Liver (tissue), 9 donors: ENCODE data around the gene RPUSD4. TPM values are rescaled to one million over a fixed set of nuclear protein-coding genes. Genes with fewer than 3 reads are reported as not detected.

ENCODE experiments used
- DNase-seq: peaks from one replicate; pipeline ENCODE4 v3.0.0-alpha.2; 2017; ENCODE audit warnings: low spot score
- H3K27ac ChIP-seq, 2 donors: one replicate each; pipeline ENCODE4 v1.7.0; 2013; ENCODE audit warnings: inconsistent platforms in 2 of 2, low read length in 2 of 2, control low read depth in 1 of 2, low read depth in 1 of 2, mild to moderate bottlenecking in 1 of 2
- H3K27me3 ChIP-seq, 4 donors: one replicate each; pipeline versions ENCODE4 v1.6.1 to v1.7.0; 2013; ENCODE audit warnings: low read length in 3 of 4, inconsistent platforms in 1 of 4, mild to moderate bottlenecking in 1 of 4, moderate library complexity in 1 of 4; ENCODE audit not compliant: control insufficient read depth in 4 of 4, insufficient read depth in 4 of 4
- H3K36me3 ChIP-seq, 4 donors: one replicate each; pipeline versions ENCODE4 v1.6.1 to v1.7.0; 2013; ENCODE audit warnings: low read length in 3 of 4, mild to moderate bottlenecking in 3 of 4, low read depth in 1 of 4, moderate library complexity in 1 of 4; ENCODE audit not compliant: control insufficient read depth in 4 of 4, insufficient read depth in 3 of 4
- H3K4me1 ChIP-seq, 4 donors: one replicate each; pipeline versions ENCODE4 v1.6.1 to v1.7.0; 2013; ENCODE audit warnings: low read length in 3 of 4, mild to moderate bottlenecking in 3 of 4, moderate library complexity in 1 of 4; ENCODE audit not compliant: control insufficient read depth in 4 of 4, insufficient read depth in 4 of 4
- H3K4me3 ChIP-seq, 3 donors: one replicate each; pipeline versions ENCODE4 v1.6.1 to v1.7.0; 2013; ENCODE audit warnings: low read length in 3 of 3, control low read depth in 1 of 3, low read depth in 1 of 3, mild to moderate bottlenecking in 1 of 3
- H3K9ac ChIP-seq, 2 donors: one replicate each; pipeline ENCODE4 v1.7.0; 2013; ENCODE audit warnings: low read length in 2 of 2, mild to moderate bottlenecking in 2 of 2, moderate library complexity in 2 of 2, control low read depth in 1 of 2, low read depth in 1 of 2
- H3K9me3 ChIP-seq, 4 donors: one replicate each; pipeline versions ENCODE4 v1.6.1 to v1.7.0; 2013; ENCODE audit warnings: low read length in 3 of 4; ENCODE audit not compliant: control insufficient read depth in 4 of 4
- ATF3 ChIP-seq: IDR thresholded peaks from 2 replicates; pipeline ENCODE4 v1.6.1; 2016; ENCODE audit warnings: antibody characterized with exemption
- EGR1 ChIP-seq, 2 donors: IDR thresholded peaks; 2 replicates each; pipeline ENCODE4 v1.6.1; 2016 to 2018; ENCODE audit warnings: antibody characterized with exemption in 2 of 2, low read depth in 2 of 2
- FOXA1 ChIP-seq: IDR thresholded peaks from 2 replicates; pipeline ENCODE4 v1.6.1; 2016; ENCODE audit warnings: antibody characterized with exemption
- FOXA2 ChIP-seq: IDR thresholded peaks from 2 replicates; pipeline ENCODE4 v1.6.1; 2016; ENCODE audit warnings: antibody characterized with exemption
- GABPA ChIP-seq, 2 donors: IDR thresholded peaks in 1 of 2; conservative IDR thresholded peaks in 1 of 2; 2 replicates each; pipeline ENCODE4 v1.6.1; 2016; ENCODE audit warnings: antibody characterized with exemption in 2 of 2, mild to moderate bottlenecking in 1 of 2, moderate library complexity in 1 of 2
- HNF4A ChIP-seq, 2 donors: conservative IDR thresholded peaks; 2 replicates each; pipeline ENCODE4 v1.6.1; 2016; ENCODE audit warnings: antibody characterized with exemption in 2 of 2, mild to moderate bottlenecking in 2 of 2
- HNF4G ChIP-seq: IDR thresholded peaks from 2 replicates; pipeline ENCODE4 v1.6.1; 2016; ENCODE audit warnings: antibody characterized with exemption
- JUND ChIP-seq, 2 donors: IDR thresholded peaks; 2 replicates each; pipeline ENCODE4 v1.6.1; 2016; ENCODE audit warnings: antibody characterized with exemption in 2 of 2
- MAX ChIP-seq: IDR thresholded peaks from 2 replicates; pipeline ENCODE4 v1.6.1; 2016; ENCODE audit warnings: antibody characterized with exemption
- RAD21 ChIP-seq, 2 donors: IDR thresholded peaks; 2 replicates each; pipeline ENCODE4 v1.6.1; 2016; ENCODE audit warnings: antibody characterized with exemption in 2 of 2, mild to moderate bottlenecking in 2 of 2
- SP1 ChIP-seq: IDR thresholded peaks from 2 replicates; pipeline ENCODE4 v1.6.1; 2018; ENCODE audit warnings: antibody characterized with exemption, mild to moderate bottlenecking
- TAF1 ChIP-seq: conservative IDR thresholded peaks from 2 replicates; pipeline ENCODE4 v1.6.1; 2016; ENCODE audit warnings: antibody characterized with exemption, mild to moderate bottlenecking
- YY1 ChIP-seq: IDR thresholded peaks from 2 replicates; pipeline ENCODE4 v1.6.1; 2016; ENCODE audit warnings: antibody characterized with exemption, mild to moderate bottlenecking
- ZBTB33 ChIP-seq: IDR thresholded peaks from 2 replicates; pipeline ENCODE4 v1.6.1; 2016; ENCODE audit warnings: antibody characterized with exemption
- WGBS: extraction: QIAGEN DNeasy Blood & Tissue Kit; methylation state at CpG from one replicate; pipeline ENCODE4 v1.1.7; 2013; 5-methylcytosine and 5-hydroxymethylcytosine counted together
- polyA plus RNA-seq, 2 donors: library from polyadenylated mRNA; stranded (reverse) in 1 of 2; unstranded in 1 of 2; fragments of 200-250 nt in 1 of 2; fragments of >200 nt in 1 of 2; fragmentation: Nextera tagmentation in 1 of 2; extraction: Ambion mirVana in 1 of 2; gene quantifications; one replicate each; pipeline versions ENCODE4 v1.2.1 to v1.2.3, GENCODE V29; 2013 to 2015
- total RNA-seq, 2 donors: library from RNA; depleted of rRNA; stranded (reverse); fragments of >200 nt; gene quantifications; one replicate each; pipeline ENCODE4 v1.2.3, GENCODE V29; 2014
- TF ChIP-seq, protein P1 (sequence below): fragments of 150-350 bp; IDR thresholded peaks from 2 replicates; pipeline ENCODE4 v1.5.1; 2017; ENCODE audit warnings: improper control_type of control experiment, low read depth, low read length; ENCODE audit not compliant: missing input control
- TF ChIP-seq, protein P2 (sequence below): IDR thresholded peaks from 2 replicates; pipeline ENCODE4 v1.6.1; 2016; ENCODE audit warnings: antibody characterized with exemption, mild to moderate bottlenecking
- donor health status: healthy.
- donor health status: healthy.
- donor health status: healthy.
- donor health status: healthy.
- donor health status: healthy.

Gene RPUSD4
- total and polyA plus RNA-seq, 4 donors: 9.4 to 23.7 (median 17.2) TPM

DNA sequence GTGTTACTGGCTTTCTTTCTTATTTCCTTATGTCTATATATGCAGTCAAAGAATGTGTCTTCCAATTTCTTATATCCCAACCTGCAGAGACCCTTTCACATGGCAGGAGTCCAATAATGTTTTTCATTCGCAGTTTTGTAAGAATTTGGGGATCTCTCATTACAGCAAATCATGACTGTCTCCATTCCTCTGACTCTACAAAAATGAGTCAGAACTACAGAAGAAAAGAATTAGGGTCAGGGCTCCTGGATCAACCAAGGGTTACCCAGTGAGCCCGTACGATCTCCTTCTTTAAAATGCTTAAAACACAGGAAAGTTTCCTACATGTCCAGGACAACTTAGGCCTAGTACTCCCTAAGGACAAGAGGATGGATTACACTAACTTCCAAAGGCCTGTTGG is 42.2 kb downstream of the RPUSD4 start:
- Histone ChIP-seq H3K4me3 (no peak overlapping the region), H3K9ac (no peak overlapping the region), H3K9me3 (no peaks in the 10 kb centered on the region), H3K27ac (no peak overlapping the region), H3K36me3 (no peaks in the 10 kb centered on the region), H3K27me3 (no peaks in the 10 kb centered on the region), H3K4me1 (peaks cover 0 to 14% (median 1%) of the 10 kb centered on the region in 4 donors)
- no peak for DNase-seq
- 94% methylated on average over 3 of the region's 3 CpGs for WGBS
- no peak for TF ChIP-seq GABPA (IDR thresholded peaks at IDR 0.05 in 1 of 2, conservative IDR thresholded peaks at IDR 0.05 in 1 of 2)
- TF ChIP-seq, protein P1, sequence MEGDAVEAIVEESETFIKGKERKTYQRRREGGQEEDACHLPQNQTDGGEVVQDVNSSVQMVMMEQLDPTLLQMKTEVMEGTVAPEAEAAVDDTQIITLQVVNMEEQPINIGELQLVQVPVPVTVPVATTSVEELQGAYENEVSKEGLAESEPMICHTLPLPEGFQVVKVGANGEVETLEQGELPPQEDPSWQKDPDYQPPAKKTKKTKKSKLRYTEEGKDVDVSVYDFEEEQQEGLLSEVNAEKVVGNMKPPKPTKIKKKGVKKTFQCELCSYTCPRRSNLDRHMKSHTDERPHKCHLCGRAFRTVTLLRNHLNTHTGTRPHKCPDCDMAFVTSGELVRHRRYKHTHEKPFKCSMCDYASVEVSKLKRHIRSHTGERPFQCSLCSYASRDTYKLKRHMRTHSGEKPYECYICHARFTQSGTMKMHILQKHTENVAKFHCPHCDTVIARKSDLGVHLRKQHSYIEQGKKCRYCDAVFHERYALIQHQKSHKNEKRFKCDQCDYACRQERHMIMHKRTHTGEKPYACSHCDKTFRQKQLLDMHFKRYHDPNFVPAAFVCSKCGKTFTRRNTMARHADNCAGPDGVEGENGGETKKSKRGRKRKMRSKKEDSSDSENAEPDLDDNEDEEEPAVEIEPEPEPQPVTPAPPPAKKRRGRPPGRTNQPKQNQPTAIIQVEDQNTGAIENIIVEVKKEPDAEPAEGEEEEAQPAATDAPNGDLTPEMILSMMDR: no peak
- TF ChIP-seq SP1: no peak
- TF ChIP-seq FOXA2: no peak
- TF ChIP-seq YY1: no peak
- no peak for TF ChIP-seq JUND (IDR thresholded peaks at IDR 0.05)
- no peak for TF ChIP-seq TAF1
- TF ChIP-seq FOXA1: no peak
- TF ChIP-seq ATF3: no peak
- no peak for TF ChIP-seq MAX
- TF ChIP-seq RAD21 (IDR thresholded peaks at IDR 0.05): no peak

DNA sequence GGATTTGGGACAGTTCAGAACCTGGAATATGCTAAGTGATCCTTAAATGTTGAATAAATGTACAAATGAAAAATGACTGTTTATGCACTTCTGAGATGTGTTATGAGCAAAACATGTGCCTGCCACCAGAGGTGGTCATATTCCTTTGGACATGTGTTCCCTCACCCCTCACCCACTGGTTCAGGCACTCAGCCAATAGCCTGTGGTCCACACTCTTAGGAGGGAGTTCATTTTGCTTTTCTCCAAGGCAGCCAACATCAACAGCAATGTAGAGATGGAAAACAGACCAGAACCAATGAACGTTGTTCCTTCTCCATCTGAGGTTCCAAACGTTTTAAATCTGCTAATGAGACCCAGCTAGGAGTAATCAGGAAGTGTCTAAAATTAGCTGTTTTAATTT is 44.0 kb downstream of the RPUSD4 start:
- no peaks in the 10 kb centered on the region for H3K36me3 ChIP-seq

More for the DNA sequence above, 44.0 kb downstream of the RPUSD4 start:
- WGBS: 55% methylated on average over 2 of the region's 2 CpGs
- no peak for DNase-seq
- H3K27me3 ChIP-seq: no peaks in the 10 kb centered on the region
- H3K4me3 ChIP-seq: no peak overlapping the region
- TF ChIP-seq SP1 (no peak), YY1 (no peak), JUND (IDR thresholded peaks at IDR 0.05) (no peak), ZBTB33 (no peak), MAX (no peak), HNF4A (conservative IDR thresholded peaks at IDR 0.05) (no peak), EGR1 (IDR thresholded peaks at IDR 0.05; ENCODE audit: low read depth in 2 of 2) (no peak), FOXA2 (no peak), TAF1 (no peak), GABPA (IDR thresholded peaks at IDR 0.05 in 1 of 2, conservative IDR thresholded peaks at IDR 0.05 in 1 of 2) (no peak), ATF3 (no peak), HNF4G (no peak)
- TF ChIP-seq, protein P1: no peak
- TF ChIP-seq, protein P2, sequence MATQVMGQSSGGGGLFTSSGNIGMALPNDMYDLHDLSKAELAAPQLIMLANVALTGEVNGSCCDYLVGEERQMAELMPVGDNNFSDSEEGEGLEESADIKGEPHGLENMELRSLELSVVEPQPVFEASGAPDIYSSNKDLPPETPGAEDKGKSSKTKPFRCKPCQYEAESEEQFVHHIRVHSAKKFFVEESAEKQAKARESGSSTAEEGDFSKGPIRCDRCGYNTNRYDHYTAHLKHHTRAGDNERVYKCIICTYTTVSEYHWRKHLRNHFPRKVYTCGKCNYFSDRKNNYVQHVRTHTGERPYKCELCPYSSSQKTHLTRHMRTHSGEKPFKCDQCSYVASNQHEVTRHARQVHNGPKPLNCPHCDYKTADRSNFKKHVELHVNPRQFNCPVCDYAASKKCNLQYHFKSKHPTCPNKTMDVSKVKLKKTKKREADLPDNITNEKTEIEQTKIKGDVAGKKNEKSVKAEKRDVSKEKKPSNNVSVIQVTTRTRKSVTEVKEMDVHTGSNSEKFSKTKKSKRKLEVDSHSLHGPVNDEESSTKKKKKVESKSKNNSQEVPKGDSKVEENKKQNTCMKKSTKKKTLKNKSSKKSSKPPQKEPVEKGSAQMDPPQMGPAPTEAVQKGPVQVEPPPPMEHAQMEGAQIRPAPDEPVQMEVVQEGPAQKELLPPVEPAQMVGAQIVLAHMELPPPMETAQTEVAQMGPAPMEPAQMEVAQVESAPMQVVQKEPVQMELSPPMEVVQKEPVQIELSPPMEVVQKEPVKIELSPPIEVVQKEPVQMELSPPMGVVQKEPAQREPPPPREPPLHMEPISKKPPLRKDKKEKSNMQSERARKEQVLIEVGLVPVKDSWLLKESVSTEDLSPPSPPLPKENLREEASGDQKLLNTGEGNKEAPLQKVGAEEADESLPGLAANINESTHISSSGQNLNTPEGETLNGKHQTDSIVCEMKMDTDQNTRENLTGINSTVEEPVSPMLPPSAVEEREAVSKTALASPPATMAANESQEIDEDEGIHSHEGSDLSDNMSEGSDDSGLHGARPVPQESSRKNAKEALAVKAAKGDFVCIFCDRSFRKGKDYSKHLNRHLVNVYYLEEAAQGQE: no peak
- H3K9ac ChIP-seq: no peak overlapping the region
- peaks cover 0 to 4% (median 0%) of the 10 kb centered on the region in 4 donors for H3K4me1 ChIP-seq
- no peaks in the 10 kb centered on the region for H3K9me3 ChIP-seq
- H3K27ac ChIP-seq: no peak overlapping the region
